ENCODE data around the gene PNISR. TPM values are rescaled to one million over a fixed set of nuclear protein-coding genes. Genes with fewer than 3 reads are reported as not detected.
A peak's percentile ranks its signal among the peaks of the same experiment; 100 is the strongest.

Gene PNISR
- total and polyA plus RNA-seq, 2 of the 13 experiments (the other 11 are each of a cell fraction or from before 2014, with no cell fraction given): 43.0 to 48.0 TPM

DNA sequence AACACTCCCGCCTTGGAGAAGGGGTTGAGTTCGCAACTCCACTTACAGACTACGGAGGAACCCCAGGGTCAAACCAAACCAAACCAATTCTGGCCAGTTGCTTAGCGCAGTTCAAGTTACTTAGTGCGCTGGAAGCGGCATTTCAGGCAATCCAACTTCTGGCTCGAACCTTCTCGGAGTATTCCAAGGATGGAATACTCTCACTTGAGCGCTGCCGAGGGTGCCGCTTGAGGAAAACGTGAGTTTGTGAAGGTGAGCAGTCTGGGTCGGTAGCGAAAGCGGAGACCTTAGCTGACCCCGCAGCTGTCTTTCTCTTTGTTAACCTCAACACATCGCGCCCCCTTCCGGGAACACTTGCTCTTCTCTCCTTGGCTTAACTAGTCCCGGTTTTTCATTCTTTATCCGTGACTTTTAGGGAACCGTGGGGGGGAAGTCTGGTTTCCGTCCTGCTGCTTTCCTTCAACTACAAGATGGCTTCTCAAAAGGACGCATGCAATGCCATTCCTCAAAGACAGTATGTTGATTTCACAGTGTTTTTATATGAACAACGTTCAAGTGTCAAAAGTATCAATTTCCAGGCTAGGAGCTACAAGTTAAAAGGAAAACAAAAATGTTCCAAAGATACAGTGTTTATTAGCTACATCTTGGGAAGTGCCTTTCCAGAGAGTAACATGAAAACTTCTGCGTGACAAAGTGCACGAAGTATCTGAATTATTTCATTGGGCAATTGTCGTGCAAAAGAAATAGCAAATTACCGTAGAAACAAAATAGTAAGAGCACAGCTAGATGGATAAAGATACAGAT is 741 bp upstream of the PNISR start (continued):
- TF ChIP-seq, protein P1, sequence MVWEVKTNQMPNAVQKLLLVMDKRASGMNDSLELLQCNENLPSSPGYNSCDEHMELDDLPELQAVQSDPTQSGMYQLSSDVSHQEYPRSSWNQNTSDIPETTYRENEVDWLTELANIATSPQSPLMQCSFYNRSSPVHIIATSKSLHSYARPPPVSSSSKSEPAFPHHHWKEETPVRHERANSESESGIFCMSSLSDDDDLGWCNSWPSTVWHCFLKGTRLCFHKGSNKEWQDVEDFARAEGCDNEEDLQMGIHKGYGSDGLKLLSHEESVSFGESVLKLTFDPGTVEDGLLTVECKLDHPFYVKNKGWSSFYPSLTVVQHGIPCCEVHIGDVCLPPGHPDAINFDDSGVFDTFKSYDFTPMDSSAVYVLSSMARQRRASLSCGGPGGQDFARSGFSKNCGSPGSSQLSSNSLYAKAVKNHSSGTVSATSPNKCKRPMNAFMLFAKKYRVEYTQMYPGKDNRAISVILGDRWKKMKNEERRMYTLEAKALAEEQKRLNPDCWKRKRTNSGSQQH (CRISPR knock-in tag; IDR thresholded peaks at IDR 0.05; ENCODE audit: low read depth): no peak; the same call in 1 of the 2 replicates
- TF ChIP-seq CBX1 (IDR thresholded peaks at IDR 0.05; ENCODE audit: low read depth): no peak
- no peak for TF ChIP-seq RAD51 (IDR thresholded peaks at IDR 0.05; ENCODE audit: borderline replicate concordance)
- no peak for TF ChIP-seq ZNF251 (CRISPR knock-in tag; IDR thresholded peaks at IDR 0.05)
- TF ChIP-seq ZNF124 (CRISPR knock-in tag; IDR thresholded peaks at IDR 0.05): no peak
- TF ChIP-seq ZNF510 (CRISPR knock-in tag; IDR thresholded peaks at IDR 0.05; ENCODE audit: low read depth): 0 out of 2 replicates have a peak, but pooled peaks have one; percentile 0
- no peak for TF ChIP-seq NBN (conservative IDR thresholded peaks at IDR 0.05)
- TF ChIP-seq JUN (CRISPR knock-in tag; IDR thresholded peaks at IDR 0.05): no peak
- TF ChIP-seq ZC3H4 (CRISPR knock-in tag; IDR thresholded peaks at IDR 0.05; ENCODE audit: borderline replicate concordance): no peak
- no peak; the same call in 1 of the 2 replicates for TF ChIP-seq ZFP36L1 (CRISPR knock-in tag; IDR thresholded peaks at IDR 0.05)
- peak; percentile 53 for TF ChIP-seq GATAD2A (CRISPR knock-in tag; IDR thresholded peaks at IDR 0.05)
- TF ChIP-seq ZNF614 (CRISPR knock-in tag; IDR thresholded peaks at IDR 0.05; ENCODE audit: borderline replicate concordance): no peak
- TF ChIP-seq, protein P2, sequence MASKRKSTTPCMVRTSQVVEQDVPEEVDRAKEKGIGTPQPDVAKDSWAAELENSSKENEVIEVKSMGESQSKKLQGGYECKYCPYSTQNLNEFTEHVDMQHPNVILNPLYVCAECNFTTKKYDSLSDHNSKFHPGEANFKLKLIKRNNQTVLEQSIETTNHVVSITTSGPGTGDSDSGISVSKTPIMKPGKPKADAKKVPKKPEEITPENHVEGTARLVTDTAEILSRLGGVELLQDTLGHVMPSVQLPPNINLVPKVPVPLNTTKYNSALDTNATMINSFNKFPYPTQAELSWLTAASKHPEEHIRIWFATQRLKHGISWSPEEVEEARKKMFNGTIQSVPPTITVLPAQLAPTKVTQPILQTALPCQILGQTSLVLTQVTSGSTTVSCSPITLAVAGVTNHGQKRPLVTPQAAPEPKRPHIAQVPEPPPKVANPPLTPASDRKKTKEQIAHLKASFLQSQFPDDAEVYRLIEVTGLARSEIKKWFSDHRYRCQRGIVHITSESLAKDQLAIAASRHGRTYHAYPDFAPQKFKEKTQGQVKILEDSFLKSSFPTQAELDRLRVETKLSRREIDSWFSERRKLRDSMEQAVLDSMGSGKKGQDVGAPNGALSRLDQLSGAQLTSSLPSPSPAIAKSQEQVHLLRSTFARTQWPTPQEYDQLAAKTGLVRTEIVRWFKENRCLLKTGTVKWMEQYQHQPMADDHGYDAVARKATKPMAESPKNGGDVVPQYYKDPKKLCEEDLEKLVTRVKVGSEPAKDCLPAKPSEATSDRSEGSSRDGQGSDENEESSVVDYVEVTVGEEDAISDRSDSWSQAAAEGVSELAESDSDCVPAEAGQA (IDR thresholded peaks at IDR 0.05; ENCODE audit: low read depth): no peak
- TF ChIP-seq, protein P2 (CRISPR knock-in tag; IDR thresholded peaks at IDR 0.05; ENCODE audit: borderline replicate concordance): no peak; the same call in 1 of the 2 replicates
- TF ChIP-seq ZNF563 (CRISPR knock-in tag; IDR thresholded peaks at IDR 0.05): no peak
- TF ChIP-seq, protein P3, sequence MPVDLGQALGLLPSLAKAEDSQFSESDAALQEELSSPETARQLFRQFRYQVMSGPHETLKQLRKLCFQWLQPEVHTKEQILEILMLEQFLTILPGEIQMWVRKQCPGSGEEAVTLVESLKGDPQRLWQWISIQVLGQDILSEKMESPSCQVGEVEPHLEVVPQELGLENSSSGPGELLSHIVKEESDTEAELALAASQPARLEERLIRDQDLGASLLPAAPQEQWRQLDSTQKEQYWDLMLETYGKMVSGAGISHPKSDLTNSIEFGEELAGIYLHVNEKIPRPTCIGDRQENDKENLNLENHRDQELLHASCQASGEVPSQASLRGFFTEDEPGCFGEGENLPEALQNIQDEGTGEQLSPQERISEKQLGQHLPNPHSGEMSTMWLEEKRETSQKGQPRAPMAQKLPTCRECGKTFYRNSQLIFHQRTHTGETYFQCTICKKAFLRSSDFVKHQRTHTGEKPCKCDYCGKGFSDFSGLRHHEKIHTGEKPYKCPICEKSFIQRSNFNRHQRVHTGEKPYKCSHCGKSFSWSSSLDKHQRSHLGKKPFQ (CRISPR knock-in tag; IDR thresholded peaks at IDR 0.05; ENCODE audit: insufficient replicate concordance): peak; percentile 42
- peak; percentile 86 for TF ChIP-seq NR2F6 (IDR thresholded peaks at IDR 0.05)
- TF ChIP-seq NR2F6 (CRISPR knock-in tag; IDR thresholded peaks at IDR 0.05): peak; percentile 84
- peak; percentile 48 for TF ChIP-seq SAP130 (CRISPR knock-in tag; IDR thresholded peaks at IDR 0.05; ENCODE audit: low read depth)
- 0 out of 2 replicates have a peak, but pooled peaks have one; percentile 1 for TF ChIP-seq HOXD1 (CRISPR knock-in tag; IDR thresholded peaks at IDR 0.05)
- no peak for TF ChIP-seq ONECUT2 (CRISPR knock-in tag; IDR thresholded peaks at IDR 0.05)
- TF ChIP-seq ZNF703 (CRISPR knock-in tag; IDR thresholded peaks at IDR 0.05; ENCODE audit: borderline replicate concordance): no peak
- no peak for TF ChIP-seq IKZF4 (CRISPR knock-in tag; IDR thresholded peaks at IDR 0.05; ENCODE audit: borderline replicate concordance, low read depth, not compliant biosample characterization)
- TF ChIP-seq RXRA (CRISPR knock-in tag; IDR thresholded peaks at IDR 0.05): peak; percentile 98

Data from HepG2 (cell line).